MM.1S (cell line): ENCODE data around the gene ZNF277.

Experiments
- DNase-seq: peaks from one replicate; pipeline ENCODE4 v3.0.0-alpha.2; 2015
- H2AFZ ChIP-seq: fragments of 300-600 bp; sonication (generic); 2 replicates; pipeline ENCODE4 v1.6.0; 2016; ENCODE audit warnings: antibody characterized with exemption, low read length
- H3F3A ChIP-seq: fragments of 300-600 bp; sonication (generic); 2 replicates; pipeline ENCODE4 v1.6.1; 2016; ENCODE audit warnings: mild to moderate bottlenecking, antibody characterized with exemption, low read length, moderate library complexity, mixed read lengths; ENCODE audit not compliant: insufficient read depth
- H3K27ac ChIP-seq: fragments of 300-600 bp; sonication (generic); 2 replicates; pipeline ENCODE4 v1.5.1; 2016; ENCODE audit warnings: mild to moderate bottlenecking, low read length
- H3K27me3 ChIP-seq: fragments of 300-600 bp; sonication (generic); replicated peaks from 2 replicates; pipeline ENCODE4 v1.6.0; 2016; ENCODE audit warnings: low read length; ENCODE audit not compliant: insufficient read depth
- H3K36me3 ChIP-seq: fragments of 300-600 bp; sonication (generic); replicated peaks from 2 replicates; pipeline ENCODE4 v1.6.1; 2016; ENCODE audit warnings: mild to moderate bottlenecking, low read length, mixed read lengths; ENCODE audit not compliant: insufficient read depth
- H3K4me1 ChIP-seq: fragments of 300-600 bp; sonication (generic); 2 replicates; pipeline ENCODE4 v1.6.1; 2016; ENCODE audit warnings: low read length, mixed read lengths
- H3K4me2 ChIP-seq: fragments of 300-600 bp; sonication (generic); 2 replicates; pipeline ENCODE4 v1.6.0; 2016; ENCODE audit warnings: low read depth, low read length
- H3K4me3 ChIP-seq: fragments of 300-600 bp; sonication (generic); 2 replicates; pipeline ENCODE4 v1.5.1; 2016; ENCODE audit warnings: low read length, mixed read lengths
- H3K79me2 ChIP-seq: fragments of 300-600 bp; sonication (generic); 2 replicates; pipeline ENCODE4 v1.6.1; 2016; ENCODE audit warnings: mixed run types, low read length, mixed read lengths
- H3K9ac ChIP-seq: fragments of 300-600 bp; sonication (generic); 2 replicates; pipeline ENCODE4 v1.6.1; 2016; ENCODE audit warnings: low read length, mixed read lengths
- H3K9me2 ChIP-seq: fragments of 300-600 bp; sonication (generic); replicated peaks from 2 replicates; pipeline ENCODE4 v1.6.1; 2016; ENCODE audit warnings: mild to moderate bottlenecking, low read length, mixed read lengths; ENCODE audit not compliant: insufficient read depth
- H3K9me3 ChIP-seq: fragments of 300-600 bp; sonication (generic); replicated peaks from 2 replicates; pipeline ENCODE4 v1.6.1; 2016; ENCODE audit warnings: mild to moderate bottlenecking, low read length, mixed read lengths; ENCODE audit not compliant: insufficient read depth
- H4K20me1 ChIP-seq: fragments of 300-600 bp; sonication (generic); 2 replicates; pipeline ENCODE4 v1.6.1; 2016; ENCODE audit warnings: mild to moderate bottlenecking, low read length, moderate library complexity, mixed read lengths; ENCODE audit not compliant: insufficient read depth
- EZH2 ChIP-seq: fragments of 300-600 bp; sonication (generic); optimal IDR thresholded peaks from 2 replicates; pipeline ENCODE3; 2017; ENCODE audit warnings: low read depth, mild to moderate bottlenecking, antibody characterized with exemption, low read length, mixed read lengths
- EZH2phosphoT487 ChIP-seq: fragments of 300-600 bp; sonication (generic); IDR thresholded peaks from 2 replicates; pipeline ENCODE4 v1.6.1; 2018; ENCODE audit warnings: antibody characterized with exemption, low read length
- TF ChIP-seq, protein P1 (sequence below): fragments of 300-600 bp; sonication (generic); IDR thresholded peaks from 2 replicates; pipeline ENCODE4 v1.5.1; 2016; ENCODE audit warnings: antibody characterized with exemption, low read length, mixed read lengths

ZNF277 gene

DNA sequence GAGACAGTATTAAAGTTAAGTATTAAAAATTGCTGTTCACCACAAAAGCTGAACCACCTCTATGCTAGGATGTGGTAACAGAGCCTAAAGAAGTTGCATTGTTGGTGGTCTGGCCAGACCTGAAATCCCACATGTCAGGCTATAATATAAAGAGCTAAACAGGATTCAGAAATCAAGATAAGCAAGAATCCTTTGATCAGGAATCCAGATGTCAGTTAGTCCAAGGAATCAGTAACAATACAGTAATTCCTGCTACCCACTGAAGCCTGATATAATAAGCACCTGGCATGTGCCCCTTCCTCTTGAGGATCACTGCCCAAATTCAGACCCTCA lies 48.9 kb downstream of the ZNF277 start:
- Histone ChIP-seq H3F3A (no peaks in the 10 kb centered on the region), H3K36me3 (no peaks in the 10 kb centered on the region), H3K4me1 (no peaks in the 10 kb centered on the region), H3K27me3 (no peaks in the 10 kb centered on the region), H3K9ac (no peak overlapping the region), H3K4me3 (no peak overlapping the region), H3K9me2 (no peaks in the 10 kb centered on the region), H3K9me3 (no peaks in the 10 kb centered on the region), H3K4me2 (no peak overlapping the region), H2AFZ (no peak overlapping the region), H3K27ac (no peak overlapping the region), H3K79me2 (peaks cover 24% of the 10 kb centered on the region), H4K20me1 (no peaks in the 10 kb centered on the region)
- DNase-seq: no peak
- TF ChIP-seq EZH2phosphoT487 (no peak), EZH2 (no peak)
- TF ChIP-seq, protein P1, sequence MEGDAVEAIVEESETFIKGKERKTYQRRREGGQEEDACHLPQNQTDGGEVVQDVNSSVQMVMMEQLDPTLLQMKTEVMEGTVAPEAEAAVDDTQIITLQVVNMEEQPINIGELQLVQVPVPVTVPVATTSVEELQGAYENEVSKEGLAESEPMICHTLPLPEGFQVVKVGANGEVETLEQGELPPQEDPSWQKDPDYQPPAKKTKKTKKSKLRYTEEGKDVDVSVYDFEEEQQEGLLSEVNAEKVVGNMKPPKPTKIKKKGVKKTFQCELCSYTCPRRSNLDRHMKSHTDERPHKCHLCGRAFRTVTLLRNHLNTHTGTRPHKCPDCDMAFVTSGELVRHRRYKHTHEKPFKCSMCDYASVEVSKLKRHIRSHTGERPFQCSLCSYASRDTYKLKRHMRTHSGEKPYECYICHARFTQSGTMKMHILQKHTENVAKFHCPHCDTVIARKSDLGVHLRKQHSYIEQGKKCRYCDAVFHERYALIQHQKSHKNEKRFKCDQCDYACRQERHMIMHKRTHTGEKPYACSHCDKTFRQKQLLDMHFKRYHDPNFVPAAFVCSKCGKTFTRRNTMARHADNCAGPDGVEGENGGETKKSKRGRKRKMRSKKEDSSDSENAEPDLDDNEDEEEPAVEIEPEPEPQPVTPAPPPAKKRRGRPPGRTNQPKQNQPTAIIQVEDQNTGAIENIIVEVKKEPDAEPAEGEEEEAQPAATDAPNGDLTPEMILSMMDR: no peak

DNA sequence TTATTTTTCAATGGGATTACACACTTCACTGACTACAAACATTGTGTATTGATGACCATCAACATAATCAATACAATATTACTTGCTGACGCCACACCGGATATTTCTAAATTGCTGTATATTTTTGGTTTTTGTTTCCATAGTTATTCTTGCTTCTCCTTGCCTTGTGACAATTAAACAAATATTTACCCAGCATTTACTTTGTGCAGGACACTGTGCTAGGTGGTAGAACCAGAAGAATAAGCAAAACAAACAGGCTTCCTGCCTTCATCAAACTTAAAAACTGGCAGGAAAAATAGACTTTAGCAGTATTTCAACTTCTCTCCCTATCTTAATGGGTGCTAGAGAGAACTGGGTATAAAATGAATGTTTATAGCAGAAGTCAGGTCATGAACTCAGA lies 50.6 kb downstream of the ZNF277 start:
- no peak overlapping the region for H3K9ac ChIP-seq
- H4K20me1 ChIP-seq: no peaks in the 10 kb centered on the region
- H3K9me3 ChIP-seq: no peaks in the 10 kb centered on the region
- H3K27me3 ChIP-seq: no peaks in the 10 kb centered on the region
- H3K36me3 ChIP-seq: no peaks in the 10 kb centered on the region
- H3F3A ChIP-seq: no peaks in the 10 kb centered on the region
- peaks cover 30% of the 10 kb centered on the region for H3K79me2 ChIP-seq
- DNase-seq: no peak
- H3K4me1 ChIP-seq: no peaks in the 10 kb centered on the region
- H3K4me3 ChIP-seq: no peak overlapping the region
- no peak overlapping the region for H3K4me2 ChIP-seq
- H3K27ac ChIP-seq: no peak overlapping the region
- H2AFZ ChIP-seq: no peak overlapping the region
- no peaks in the 10 kb centered on the region for H3K9me2 ChIP-seq
- no peak for TF ChIP-seq EZH2
- TF ChIP-seq, protein P1: no peak
- no peak for TF ChIP-seq EZH2phosphoT487

DNA sequence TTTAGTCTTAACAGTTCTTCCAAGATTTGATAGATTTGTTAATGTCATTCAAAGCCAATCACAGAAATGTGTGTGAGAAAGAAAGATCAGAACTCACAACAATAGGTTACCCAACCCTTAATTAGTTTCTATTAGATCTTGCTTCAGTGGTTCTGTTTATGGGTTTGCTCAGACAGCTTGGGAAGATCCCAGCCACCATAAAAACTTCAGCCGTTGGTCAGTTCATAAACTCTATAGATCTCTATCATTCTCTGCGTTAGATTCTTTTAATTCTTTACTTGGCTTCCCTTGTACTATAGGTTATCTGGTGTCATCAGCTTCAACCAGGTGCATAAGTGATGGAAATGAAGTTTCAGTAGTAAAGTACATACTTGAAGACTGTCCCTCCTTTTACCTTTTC lies 54.4 kb downstream of the ZNF277 start:
- no peak overlapping the region for H3K9ac ChIP-seq
- no peak overlapping the region for H3K4me2 ChIP-seq
- no peaks in the 10 kb centered on the region for H3K36me3 ChIP-seq
- no peak for DNase-seq
- no peak overlapping the region for H3K4me3 ChIP-seq
- no peaks in the 10 kb centered on the region for H3K9me2 ChIP-seq
- H2AFZ ChIP-seq: no peak overlapping the region
- H3F3A ChIP-seq: peaks cover 23% of the 10 kb centered on the region
- TF ChIP-seq EZH2: no peak
- H3K79me2 ChIP-seq: peaks cover 37% of the 10 kb centered on the region
- no peaks in the 10 kb centered on the region for H3K9me3 ChIP-seq
- H3K4me1 ChIP-seq: peaks cover 33% of the 10 kb centered on the region
- H3K27me3 ChIP-seq: no peaks in the 10 kb centered on the region
- no peak overlapping the region for H3K27ac ChIP-seq
- H4K20me1 ChIP-seq: no peaks in the 10 kb centered on the region

DNA sequence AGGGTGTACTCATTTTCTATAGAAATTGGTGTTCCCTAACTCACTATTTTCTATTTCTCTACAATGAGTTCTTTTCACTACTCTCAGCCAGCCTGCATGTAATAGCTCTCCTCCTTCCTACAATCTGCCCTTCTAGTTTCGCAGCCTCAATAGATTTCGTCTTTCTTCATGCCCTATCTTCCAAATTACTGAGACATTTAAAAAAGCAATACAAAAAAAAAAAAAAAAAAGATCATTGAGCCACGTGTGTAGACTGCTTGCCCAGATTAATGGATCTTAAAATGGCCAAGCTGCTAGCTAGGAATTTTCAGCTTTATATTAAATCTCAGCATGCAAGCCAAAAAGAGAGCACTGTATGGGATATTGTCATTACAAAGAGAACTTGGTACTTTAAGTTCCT lies 55.5 kb downstream of the ZNF277 start:
- H4K20me1 ChIP-seq: no peaks in the 10 kb centered on the region
- H3K79me2 ChIP-seq: peaks cover 29% of the 10 kb centered on the region
- peaks cover 40% of the 10 kb centered on the region for H3K4me1 ChIP-seq
- H3K4me2 ChIP-seq: no peak overlapping the region
- no peaks in the 10 kb centered on the region for H3K9me3 ChIP-seq
- no peaks in the 10 kb centered on the region for H3K27me3 ChIP-seq
- TF ChIP-seq EZH2: no peak
- no peak for TF ChIP-seq EZH2phosphoT487
- TF ChIP-seq, protein P1: no peak
- no peak overlapping the region for H3K9ac ChIP-seq
- H3K9me2 ChIP-seq: no peaks in the 10 kb centered on the region
- no peak for DNase-seq
- no peak overlapping the region for H3K4me3 ChIP-seq
- H3K27ac ChIP-seq: no peak overlapping the region
- no peak overlapping the region for H2AFZ ChIP-seq
- H3K36me3 ChIP-seq: no peaks in the 10 kb centered on the region
- peaks cover 34% of the 10 kb centered on the region for H3F3A ChIP-seq
